GM12872 (cell line): ENCODE measurements around the gene CDCA5.

Experiments used
- CTCF ChIP-seq: IDR thresholded peaks from 3 replicates; pipeline ENCODE4 v1.5.1; 2011; ENCODE audit warnings: low read depth, mild to moderate bottlenecking, low read length, moderate library complexity; ENCODE audit not compliant: insufficient read depth

CDCA5 gene

GRCh38 chr11:65111744-65112545, 28.1 kb upstream of the CDCA5 start, which contains the start of gene TM7SF2:
TM7SF2 (plus strand) TSS chr11:65111872; CDS start chr11:65112016, 144 bp downstream.
- TF ChIP-seq CTCF, result no peak

DNA sequence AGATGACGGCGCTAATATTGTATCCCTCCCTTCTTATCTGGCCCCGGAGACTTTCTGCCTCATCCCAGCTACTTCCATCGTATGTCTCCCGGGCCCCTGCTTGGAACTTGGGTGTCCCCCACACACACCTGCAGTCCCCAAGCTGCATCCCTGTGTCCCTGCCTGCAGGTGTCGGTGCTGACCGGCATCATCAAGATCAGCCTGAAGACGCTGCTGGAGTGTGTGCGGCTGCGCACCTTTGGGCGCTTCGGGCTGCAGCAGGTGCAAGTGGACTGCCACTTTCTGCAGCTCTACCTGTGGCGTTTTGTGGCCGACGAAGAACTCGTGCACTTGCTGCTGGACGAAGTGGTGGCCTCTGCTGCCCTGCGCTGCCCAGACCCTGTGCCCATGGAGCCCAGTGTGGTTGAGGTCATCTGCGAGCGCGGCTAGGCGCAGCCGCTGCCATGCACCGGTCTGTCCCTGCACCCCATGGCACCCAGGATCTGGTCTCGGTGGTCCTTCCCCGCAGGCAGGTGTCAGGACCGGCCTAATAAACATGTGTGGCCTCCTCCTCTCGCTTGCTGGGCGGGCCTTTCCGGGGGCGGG, 27.4 kb upstream of the CDCA5 start:
- TF ChIP-seq CTCF, result no peak

DNA sequence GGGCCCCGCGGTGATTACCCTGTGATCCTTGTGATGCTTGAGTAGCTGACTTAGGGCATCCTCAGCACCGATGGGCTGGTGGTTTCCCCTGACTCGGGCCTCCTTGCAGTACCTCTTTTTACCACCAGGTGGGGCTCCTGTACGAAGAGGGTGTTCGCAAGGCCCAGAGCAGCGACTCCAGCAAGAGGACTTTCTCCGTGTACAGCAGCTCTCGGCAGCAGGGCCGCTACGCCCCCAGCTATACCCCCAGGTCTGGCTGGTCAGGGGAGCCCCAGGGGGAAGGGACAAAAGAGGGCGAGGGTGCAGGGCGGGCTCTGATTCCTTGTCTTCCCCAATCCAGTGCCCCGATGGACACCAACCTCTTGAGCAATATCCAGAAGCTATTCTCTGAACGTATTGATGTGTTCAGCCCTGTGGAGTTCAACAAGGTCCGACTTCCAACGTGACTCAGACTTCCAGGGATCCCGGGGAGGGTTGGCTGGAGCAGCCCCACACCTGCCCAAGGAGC, 26.6 kb upstream of the CDCA5 start:
- TF ChIP-seq CTCF, result peak; percentile 97

GRCh38 chr11:65109231-65110198, 25.7 kb upstream of the CDCA5 start:
- no peak for TF ChIP-seq CTCF

- TF ChIP-seq CTCF, result no peak
Measured at GRCh38 chr11:65108469-65109123, 24.8 kb upstream of the CDCA5 start.

GRCh38 chr11:65107751-65108468, 24.1 kb upstream of the CDCA5 start:
- no peak for TF ChIP-seq CTCF
